PC-3 (cell line): ENCODE data around the gene VPS18. TPM values are rescaled to one million over a fixed set of nuclear protein-coding genes. Genes with fewer than 3 reads are reported as not detected.

Experiments used
- ATAC-seq: fragments of 200-7000 bp; cut with Tn5 transposase; 2 replicates; pipeline ENCODE4 v1.9.1; 2020; ENCODE audit warnings: mild to moderate bottlenecking, moderate library complexity
- BruUV-seq: library from RNA; stranded (reverse); fragments of 400-500 nt; replicated peaks from 2 replicates; lab custom pipeline; 2021; lab: Mats Ljungman, UMichigan
- CTCF ChIA-PET: fragments of 300-600 bp; sonication (Branson Sonifier 250); formaldehyde crosslinking; loops from one replicate; lab custom pipeline; 2022; ENCODE audit warnings: antibody characterized with exemption; lab: Charles Lee
- POLR2A ChIA-PET: fragments of 300-600 bp; sonication (Branson Sonifier 250); formaldehyde crosslinking; loops from one replicate; lab custom pipeline; 2022; ENCODE audit warnings: antibody characterized with exemption; ENCODE audit not compliant: unreplicated experiment; lab: Charles Lee
- DNase-seq: peaks from one replicate; pipeline ENCODE4 v3.0.0-alpha.2; 2015
- H2AFZ ChIP-seq: fragments of 300-600 bp; sonication (generic); 2 replicates; pipeline ENCODE4 v1.6.0; 2016; ENCODE audit warnings: antibody characterized with exemption, low read length
- H3F3A ChIP-seq: fragments of 300-600 bp; sonication (generic); one replicate; pipeline ENCODE4 v1.6.0; 2017; ENCODE audit warnings: antibody characterized with exemption, low read length, control low read depth, mild to moderate bottlenecking; ENCODE audit not compliant: unreplicated experiment
- H3K27ac ChIP-seq: fragments of 300-600 bp; sonication (generic); 2 replicates; pipeline ENCODE4 v1.5.1; 2016; ENCODE audit warnings: mild to moderate bottlenecking, low read length
- H3K27me3 ChIP-seq: fragments of 300-600 bp; sonication (generic); 2 replicates; pipeline ENCODE4 v1.6.1; 2016; ENCODE audit warnings: low read length, mixed read lengths
- H3K36me3 ChIP-seq: fragments of 300-600 bp; sonication (generic); 2 replicates; pipeline ENCODE4 v1.6.1; 2016; ENCODE audit warnings: low read depth, mixed run types, low read length, mixed read lengths
- H3K4me1 ChIP-seq: fragments of 300-600 bp; sonication (generic); 2 replicates; pipeline ENCODE4 v1.5.1; 2016; ENCODE audit warnings: low read length; ENCODE audit not compliant: insufficient read depth
- H3K4me2 ChIP-seq: fragments of 300-600 bp; sonication (generic); 2 replicates; pipeline ENCODE4 v1.6.0; 2016; ENCODE audit warnings: low read length
- H3K4me3 ChIP-seq: fragments of 300-600 bp; sonication (generic); 2 replicates; pipeline ENCODE4 v1.5.1; 2016; ENCODE audit warnings: mild to moderate bottlenecking, low read length, mixed read lengths
- H3K79me2 ChIP-seq: fragments of 300-600 bp; sonication (generic); 2 replicates; pipeline ENCODE4 v1.6.1; 2017; ENCODE audit warnings: low read length, mixed read lengths
- H3K9ac ChIP-seq: fragments of 300-600 bp; sonication (generic); 2 replicates; pipeline ENCODE4 v1.6.0; 2016; ENCODE audit warnings: mild to moderate bottlenecking, low read length
- H3K9me2 ChIP-seq: fragments of 300-600 bp; sonication (generic); replicated peaks from 2 replicates; pipeline ENCODE4 v1.6.1; 2016; ENCODE audit warnings: mixed run types, low read length, mixed read lengths
- H3K9me3 ChIP-seq: fragments of 300-600 bp; sonication (generic); 2 replicates; pipeline ENCODE4 v1.6.1; 2016; ENCODE audit warnings: low read length, mixed read lengths
- H4K20me1 ChIP-seq: fragments of 300-600 bp; sonication (generic); 2 replicates; pipeline ENCODE4 v1.6.1; 2016; ENCODE audit warnings: low read length, mixed read lengths
- EZH2 ChIP-seq: fragments of 300-600 bp; sonication (generic); IDR thresholded peaks from one replicate; pipeline ENCODE4 v1.6.1; 2017; ENCODE audit warnings: antibody characterized with exemption, mild to moderate bottlenecking, low read length; ENCODE audit not compliant: unreplicated experiment
- EZH2phosphoT487 ChIP-seq: fragments of 300-600 bp; sonication (generic); IDR thresholded peaks from 2 replicates; pipeline ENCODE4 v1.6.1; 2018; ENCODE audit warnings: mild to moderate bottlenecking, antibody characterized with exemption, low read length, borderline replicate concordance
- intact Hi-C: fragments of 100-400 bp; cut with micrococcal nuclease; formaldehyde crosslinking; loops from 2 replicates; pipeline ENCODE4 v1.9.0; 2023
- total RNA-seq: library from RNA; depleted of rRNA; stranded (reverse); fragments of >200 nt; gene quantifications from 2 replicates; pipeline ENCODE4 v1.2.3, GENCODE V29; 2014
- TF ChIP-seq, protein P1 (sequence below): fragments of 300-600 bp; sonication (generic); conservative IDR thresholded peaks from 2 replicates; pipeline ENCODE4 v1.5.1; 2017; ENCODE audit warnings: antibody characterized with exemption, low read depth, mild to moderate bottlenecking, low read length

The VPS18 gene
- total RNA-seq, 1 experiment from 2014 or later = 37.6 TPM

DNA sequence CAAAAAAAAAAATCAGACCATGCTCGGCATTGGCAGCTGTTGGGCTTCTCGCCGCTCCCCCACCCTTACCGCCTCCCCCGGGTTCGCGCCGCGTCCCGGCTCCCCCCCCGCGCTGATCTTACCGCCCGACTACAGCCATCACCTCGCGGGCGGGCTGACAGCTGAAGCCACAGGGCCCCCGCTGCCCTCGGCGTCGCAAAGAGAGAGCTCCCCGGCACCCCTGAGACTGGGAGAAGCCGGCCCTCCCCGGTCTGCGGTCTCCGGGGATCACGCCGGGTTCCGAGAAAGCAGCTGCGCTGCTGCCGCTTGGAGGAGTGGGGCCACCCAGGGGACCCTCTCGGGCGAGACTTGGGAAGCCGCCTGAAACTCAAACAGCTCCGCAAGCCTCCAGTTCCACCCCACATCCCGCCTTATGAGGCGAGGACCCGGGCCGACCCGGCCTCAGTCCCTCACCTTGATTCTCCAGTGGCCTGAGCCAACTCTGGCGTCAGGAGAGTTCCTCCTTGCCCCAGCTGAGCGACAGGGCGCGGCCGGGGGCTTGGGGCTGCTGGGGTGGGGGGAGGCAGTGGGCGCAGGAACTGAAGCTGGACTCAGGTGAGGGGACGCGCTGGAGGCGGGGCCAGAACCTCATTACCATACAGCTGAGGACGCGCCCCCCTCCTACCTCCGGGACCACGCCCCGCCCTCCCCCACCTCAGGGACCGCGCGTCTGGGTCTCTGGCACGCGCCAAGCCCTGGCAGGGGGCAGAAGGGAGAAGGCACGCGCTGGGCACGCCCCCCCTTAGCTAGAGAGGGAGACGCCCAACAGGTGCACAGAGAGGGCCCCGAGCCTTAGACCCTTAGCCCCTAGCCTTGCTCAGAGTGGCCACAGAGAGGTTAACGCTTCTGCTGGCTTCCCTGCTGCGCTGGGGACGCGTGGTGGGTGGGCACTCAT lies 33.9 kb downstream of the VPS18 start:
- H2AFZ ChIP-seq = peak overlapping the region; percentile 85
- no peak overlapping the region for H3K27ac ChIP-seq
- H3K9me2 ChIP-seq = no peaks in the 10 kb centered on the region
- no peaks in the 10 kb centered on the region for H4K20me1 ChIP-seq
- peaks cover 25% of the 10 kb centered on the region for H3K27me3 ChIP-seq
- H3K9me3 ChIP-seq = no peaks in the 10 kb centered on the region
- ATAC-seq (peak; percentile 2), DNase-seq (no peak)
- H3K4me3 ChIP-seq = peak overlapping the region; percentile 76
- TF ChIP-seq, protein P1, sequence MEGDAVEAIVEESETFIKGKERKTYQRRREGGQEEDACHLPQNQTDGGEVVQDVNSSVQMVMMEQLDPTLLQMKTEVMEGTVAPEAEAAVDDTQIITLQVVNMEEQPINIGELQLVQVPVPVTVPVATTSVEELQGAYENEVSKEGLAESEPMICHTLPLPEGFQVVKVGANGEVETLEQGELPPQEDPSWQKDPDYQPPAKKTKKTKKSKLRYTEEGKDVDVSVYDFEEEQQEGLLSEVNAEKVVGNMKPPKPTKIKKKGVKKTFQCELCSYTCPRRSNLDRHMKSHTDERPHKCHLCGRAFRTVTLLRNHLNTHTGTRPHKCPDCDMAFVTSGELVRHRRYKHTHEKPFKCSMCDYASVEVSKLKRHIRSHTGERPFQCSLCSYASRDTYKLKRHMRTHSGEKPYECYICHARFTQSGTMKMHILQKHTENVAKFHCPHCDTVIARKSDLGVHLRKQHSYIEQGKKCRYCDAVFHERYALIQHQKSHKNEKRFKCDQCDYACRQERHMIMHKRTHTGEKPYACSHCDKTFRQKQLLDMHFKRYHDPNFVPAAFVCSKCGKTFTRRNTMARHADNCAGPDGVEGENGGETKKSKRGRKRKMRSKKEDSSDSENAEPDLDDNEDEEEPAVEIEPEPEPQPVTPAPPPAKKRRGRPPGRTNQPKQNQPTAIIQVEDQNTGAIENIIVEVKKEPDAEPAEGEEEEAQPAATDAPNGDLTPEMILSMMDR = no peak
- TF ChIP-seq EZH2phosphoT487 (no peak), EZH2 (no peak)
- no TSS peak for BruUV-seq
- H3K4me1 ChIP-seq = peaks cover 36% of the 10 kb centered on the region
- intact Hi-C loops = no loop called here
- CTCF ChIA-PET = interaction anchor here (0.7 to 2.0 kb wide), 3 partner anchors 22 to 24 kb away, joined by 5 to 14 read pairs (median 7); no protein-coding TSS in a partner anchor
- peak overlapping the region; percentile 97 for H3K4me2 ChIP-seq
- POLR2A ChIA-PET = interaction anchor here (0.6 to 0.7 kb wide), 9 partner anchors 9 to 1163 kb away, joined by 4 to 14 read pairs (median 5); partner anchors contain the start of gene CHAC1
- no peaks in the 10 kb centered on the region for H3K36me3 ChIP-seq
- H3K79me2 ChIP-seq = no peaks in the 10 kb centered on the region
- H3K9ac ChIP-seq = no peak overlapping the region
- no peaks in the 10 kb centered on the region for H3F3A ChIP-seq

GRCh38 chr15:40928821-40929659 lies 34.8 kb downstream of the VPS18 start, which contains the start of gene DLL4:
Gene DLL4 (plus strand): TSS chr15:40929340. CDS start chr15:40929669, 329 bp downstream.
- ChIA-PET POLR2A (interaction anchor here (0.6 to 0.7 kb wide), 6 partner anchors 10 to 1164 kb away, joined by 4 to 14 read pairs (median 4); no protein-coding TSS in a partner anchor), CTCF (interaction anchor here (1.4 to 2.0 kb wide), 4 partner anchors 13 to 90 kb away, joined by 7 to 18 read pairs (median 12); no protein-coding TSS in a partner anchor)
- Histone ChIP-seq H3K9me2 (no peaks in the 10 kb centered on the region), H3F3A (no peaks in the 10 kb centered on the region), H3K79me2 (no peaks in the 10 kb centered on the region), H3K27ac (no peak within 1 kb of the TSS), H3K4me3 (peak within 1 kb of the TSS; percentile 76), H3K4me2 (peak within 1 kb of the TSS; percentile 97), H3K9me3 (no peaks in the 10 kb centered on the region), H3K9ac (0 out of 2 replicates have a peak within 1 kb of the TSS, but pooled peaks have one; percentile 9), H4K20me1 (no peaks in the 10 kb centered on the region), H2AFZ (peak within 1 kb of the TSS; percentile 85), H3K27me3 (peaks cover 25% of the 10 kb centered on the region), H3K4me1 (peaks cover 45% of the 10 kb centered on the region), H3K36me3 (no peaks in the 10 kb centered on the region)
- intact Hi-C loops = loop anchor here (1.0 kb wide), 1 partner anchor 23 kb away; no protein-coding TSS in a partner anchor
- peak; percentile 49 for ATAC-seq
- TF ChIP-seq, protein P1 = no peak
- no peak for TF ChIP-seq EZH2phosphoT487
- no peak for TF ChIP-seq EZH2
- BruUV-seq = no TSS peak
- DNase-seq = peak; percentile 77
